CD14-positive monocyte (primary cell): ENCODE results near the gene GPR25. TPM values are rescaled to one million over a fixed set of nuclear protein-coding genes. Genes with fewer than 3 reads are reported as not detected.

Experiments used
- DNase-seq, 3 donors: peaks; one replicate each; pipeline ENCODE4 v3.0.0-alpha.2; 2011 to 2022
- H2AFZ ChIP-seq: 2 replicates; pipeline ENCODE4 v1.6.0; 2012; ENCODE audit warnings: mild to moderate bottlenecking, low read depth, low read length, inconsistent platforms; ENCODE audit not compliant: insufficient read depth, poor library complexity, severe bottlenecking
- H3K27ac ChIP-seq, 2 donors: 1 replicate in 1 of 2; 2 replicates in 1 of 2; pipeline ENCODE4 v1.5.1; 2012 to 2013; ENCODE audit warnings: low read length in 2 of 2, control low read depth in 1 of 2, inconsistent platforms in 1 of 2, low read depth in 1 of 2, mild to moderate bottlenecking in 1 of 2
- H3K27me3 ChIP-seq, 2 donors: one replicate each; pipeline versions ENCODE4 v1.6.0 to v1.6.1; 2011 to 2013; ENCODE audit warnings: low read length in 2 of 2; ENCODE audit not compliant: control insufficient read depth in 2 of 2, insufficient read depth in 2 of 2
- H3K36me3 ChIP-seq, 2 donors: replicated peaks in 1 of 2; 1 replicate in 1 of 2; 2 replicates in 1 of 2; pipeline versions ENCODE4 v1.5.1 to v1.6.1; 2012 to 2013; ENCODE audit warnings: low read length in 2 of 2, control low read depth in 1 of 2, inconsistent platforms in 1 of 2, mild to moderate bottlenecking in 1 of 2; ENCODE audit not compliant: insufficient read depth in 2 of 2, control insufficient read depth in 1 of 2
- H3K4me1 ChIP-seq, 2 donors: 1 replicate in 1 of 2; 2 replicates in 1 of 2; pipeline versions ENCODE4 v1.5.1 to v1.6.1; 2012 to 2013; ENCODE audit warnings: low read length in 2 of 2, control low read depth in 1 of 2, inconsistent platforms in 1 of 2, mild to moderate bottlenecking in 1 of 2, moderate library complexity in 1 of 2; ENCODE audit not compliant: insufficient read depth in 2 of 2, control insufficient read depth in 1 of 2
- H3K4me2 ChIP-seq: replicated peaks from 2 replicates; pipeline ENCODE3; 2012; ENCODE audit warnings: low read length, moderate library complexity, mild to moderate bottlenecking; ENCODE audit not compliant: poor library complexity, severe bottlenecking; ENCODE audit errors: extremely low read depth
- H3K4me3 ChIP-seq, 3 experiments: fragments of 200-600 bp in 1 of 3; sonication (generic) in 1 of 3; replicated peaks in 1 of 3; 1 replicate in 2 of 3; 2 replicates in 1 of 3; pipeline ENCODE4 v1.5.1; 2011 to 2013; ENCODE audit warnings: low read length in 3 of 3, mild to moderate bottlenecking in 3 of 3, control low read depth in 2 of 3, low read depth in 2 of 3, inconsistent platforms in 1 of 3, moderate library complexity in 1 of 3
- H3K79me2 ChIP-seq: 2 replicates; pipeline ENCODE4 v1.6.0; 2012; ENCODE audit warnings: mild to moderate bottlenecking, control low read depth, inconsistent platforms, low read length, moderate library complexity; ENCODE audit not compliant: insufficient read depth
- H3K9ac ChIP-seq: 2 replicates; pipeline ENCODE4 v1.6.0; 2017; ENCODE audit warnings: low read length, mild to moderate bottlenecking; ENCODE audit not compliant: insufficient read depth, poor library complexity, severe bottlenecking
- H3K9me3 ChIP-seq, 2 donors: replicated peaks in 1 of 2; 1 replicate in 1 of 2; 2 replicates in 1 of 2; pipeline versions ENCODE4 v1.5.1 to v1.6.1; 2012 to 2013; ENCODE audit warnings: low read length in 2 of 2, control low read depth in 1 of 2; ENCODE audit not compliant: control insufficient read depth in 1 of 2, insufficient read depth in 1 of 2
- H4K20me1 ChIP-seq: 2 replicates; pipeline ENCODE4 v1.6.0; 2012; ENCODE audit warnings: mild to moderate bottlenecking, low read length, control low read depth, moderate library complexity; ENCODE audit not compliant: insufficient read depth
- H3K27ac Mint-ChIP-seq, 7 donors: one replicate each; pipeline ENCODE4 v1.8.0; 2020; ENCODE audit warnings: mild to moderate bottlenecking in 7 of 7, mixed read lengths in 7 of 7, moderate library complexity in 6 of 7, inconsistent platforms in 2 of 7
- H3K27me3 Mint-ChIP-seq, 3 donors: one replicate each; pipeline ENCODE4 v1.8.0; 2021 to 2022; ENCODE audit warnings: low read depth in 3 of 3, mild to moderate bottlenecking in 3 of 3, mixed read lengths in 3 of 3, moderate library complexity in 3 of 3, inconsistent platforms in 1 of 3
- H3K36me3 Mint-ChIP-seq, 2 donors: one replicate each; pipeline ENCODE4 v1.8.0; 2020; ENCODE audit warnings: mixed read lengths in 2 of 2, inconsistent platforms in 1 of 2, mild to moderate bottlenecking in 1 of 2
- H3K4me1 Mint-ChIP-seq: one replicate; pipeline ENCODE4 v1.8.0; 2020; ENCODE audit warnings: mild to moderate bottlenecking, mixed read lengths
- H3K4me3 Mint-ChIP-seq, 2 donors: one replicate each; pipeline ENCODE4 v1.8.0; 2020; ENCODE audit warnings: mild to moderate bottlenecking in 2 of 2, mixed read lengths in 2 of 2, moderate library complexity in 1 of 2
- H3K9me3 Mint-ChIP-seq, 7 donors: one replicate each; pipeline ENCODE4 v1.8.0; 2020 to 2022; ENCODE audit warnings: mixed read lengths in 7 of 7, mild to moderate bottlenecking in 6 of 7, moderate library complexity in 6 of 7, inconsistent platforms in 2 of 7
- WGBS: methylation state at CpG from one replicate; pipeline ENCODE4 v1.1.5; 2013; ENCODE audit warnings: missing lambda C conversion rate; ENCODE audit not compliant: insufficient coverage; 5-methylcytosine and 5-hydroxymethylcytosine counted together
- intact Hi-C, 2 donors: fragments of 100-400 bp; cut with micrococcal nuclease; formaldehyde crosslinking; loops; one replicate each; pipeline versions ENCODE4 v1.15.0 to v1.15.1; 2023
- polyA plus RNA-seq, 3 donors: library from polyadenylated mRNA; depleted of rRNA in 1 of 3; unstranded in 2 of 3; stranded (reverse) in 1 of 3; fragments of 300-500 nt in 2 of 3; fragments of >200 nt in 1 of 3; fragmentation: Illumina TruSeq in 2 of 3; gene quantifications; 1 replicate in 2 of 3; 2 replicates in 1 of 3; pipeline ENCODE4 v1.2.3, GENCODE V29; 2012 to 2021
- TF ChIP-seq, protein P1 (sequence below): fragments of 200-600 bp; IDR thresholded peaks from one replicate; pipeline ENCODE4 v1.8.0; 2022; ENCODE audit warnings: antibody characterized with exemption, mild to moderate bottlenecking

GPR25 gene
- polyA plus RNA-seq, 3 donors = 0.13 TPM; not detected in 2

DNA sequence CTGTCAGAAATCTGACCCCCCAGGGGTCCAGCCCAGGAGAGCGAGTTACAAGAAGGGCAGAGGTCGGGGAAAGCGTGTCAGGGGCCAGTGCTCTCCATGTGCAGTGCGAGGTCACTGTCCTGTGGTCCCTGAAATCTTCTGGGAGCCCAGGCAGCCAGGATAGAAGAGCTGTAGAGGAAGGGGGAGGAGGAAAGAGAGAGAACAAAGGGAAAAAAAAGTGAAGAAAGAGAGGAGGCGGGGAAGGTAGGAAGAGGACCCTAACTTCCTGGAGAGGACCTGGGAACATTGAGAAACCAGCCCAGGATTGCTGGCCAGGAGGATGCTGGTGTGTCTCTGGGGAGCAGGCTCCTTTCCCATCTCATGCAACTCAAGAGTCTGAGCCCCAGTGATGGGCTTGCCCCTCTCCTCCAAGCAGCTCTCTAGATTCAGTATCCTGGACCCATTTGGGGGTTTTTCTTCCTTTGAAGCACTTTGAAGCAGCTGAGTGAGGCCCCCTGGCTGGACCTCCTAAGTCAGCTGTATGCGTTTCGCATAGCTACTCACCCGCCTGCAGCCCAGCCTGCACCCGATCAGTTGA is 15.1 kb downstream of the GPR25 start:
- peaks cover 15 to 31% (median 19%) of the 10 kb centered on the region in 3 donors for H3K27me3 Mint-ChIP-seq
- intact Hi-C loops = no loop called here

DNA sequence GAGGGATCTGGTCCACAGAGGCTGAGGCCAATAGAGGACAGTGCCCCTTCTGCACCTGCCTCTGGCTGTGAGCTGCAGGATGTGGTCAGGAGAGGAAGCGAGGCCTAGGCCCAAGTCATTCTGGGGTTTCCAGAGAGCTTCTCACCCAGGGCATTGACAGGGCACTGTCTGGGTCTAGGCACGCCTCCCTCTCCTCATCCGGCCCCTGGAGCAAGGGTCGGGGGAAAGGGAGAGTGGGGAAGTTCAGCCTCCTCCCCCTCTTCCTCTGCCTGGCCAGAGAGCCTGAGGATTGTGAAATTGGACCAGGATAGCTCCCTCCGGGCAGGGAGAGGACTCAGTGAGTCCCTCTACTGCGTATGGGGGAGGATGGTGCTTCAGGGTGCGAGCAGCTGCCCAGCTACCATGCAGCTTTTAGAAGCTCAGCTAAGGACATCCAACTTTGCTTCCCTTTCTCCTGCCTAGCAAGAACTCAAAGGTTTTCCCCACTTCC is 15.6 kb downstream of the GPR25 start:
- Mint-ChIP-seq H3K9me3 (peaks cover 0 to 10% (median 0%) of the 10 kb centered on the region in 7 donors), H3K4me1 (peaks cover 46% of the 10 kb centered on the region), H3K4me3 (peak overlapping the region; percentile 2 to 16), H3K27ac (peak overlapping the region in 1 of 7 donors; percentile 22), H3K27me3 (peaks cover 15 to 35% (median 21%) of the 10 kb centered on the region in 3 donors), H3K36me3 (no peaks in the 10 kb centered on the region)
- H4K20me1 ChIP-seq = no peaks in the 10 kb centered on the region
- H3K79me2 ChIP-seq = no peaks in the 10 kb centered on the region
- peak overlapping the region in 1 of 3 experiments; percentile 10 for H3K4me3 ChIP-seq
- H3K9ac ChIP-seq = no peak overlapping the region
- no peak overlapping the region for H3K27ac ChIP-seq
- H2AFZ ChIP-seq = peak overlapping the region; percentile 30
- H3K36me3 ChIP-seq = no peaks in the 10 kb centered on the region
- H3K9me3 ChIP-seq = no peaks in the 10 kb centered on the region
- peak overlapping the region; percentile 23 for H3K4me2 ChIP-seq
- WGBS = no CpG with 5 or more reads among the region's 7 CpGs
- intact Hi-C loops = no loop called here
- TF ChIP-seq, protein P1, sequence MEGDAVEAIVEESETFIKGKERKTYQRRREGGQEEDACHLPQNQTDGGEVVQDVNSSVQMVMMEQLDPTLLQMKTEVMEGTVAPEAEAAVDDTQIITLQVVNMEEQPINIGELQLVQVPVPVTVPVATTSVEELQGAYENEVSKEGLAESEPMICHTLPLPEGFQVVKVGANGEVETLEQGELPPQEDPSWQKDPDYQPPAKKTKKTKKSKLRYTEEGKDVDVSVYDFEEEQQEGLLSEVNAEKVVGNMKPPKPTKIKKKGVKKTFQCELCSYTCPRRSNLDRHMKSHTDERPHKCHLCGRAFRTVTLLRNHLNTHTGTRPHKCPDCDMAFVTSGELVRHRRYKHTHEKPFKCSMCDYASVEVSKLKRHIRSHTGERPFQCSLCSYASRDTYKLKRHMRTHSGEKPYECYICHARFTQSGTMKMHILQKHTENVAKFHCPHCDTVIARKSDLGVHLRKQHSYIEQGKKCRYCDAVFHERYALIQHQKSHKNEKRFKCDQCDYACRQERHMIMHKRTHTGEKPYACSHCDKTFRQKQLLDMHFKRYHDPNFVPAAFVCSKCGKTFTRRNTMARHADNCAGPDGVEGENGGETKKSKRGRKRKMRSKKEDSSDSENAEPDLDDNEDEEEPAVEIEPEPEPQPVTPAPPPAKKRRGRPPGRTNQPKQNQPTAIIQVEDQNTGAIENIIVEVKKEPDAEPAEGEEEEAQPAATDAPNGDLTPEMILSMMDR = no peak
- H3K4me1 ChIP-seq = peaks cover 36 to 40% of the 10 kb centered on the region in 2 donors
- peaks cover 2 to 17% of the 10 kb centered on the region in 2 donors for H3K27me3 ChIP-seq
- peak; percentile 38 to 88 (median 48) for DNase-seq

More for the DNA sequence above, 15.1 kb downstream of the GPR25 start:
- H3K27me3 ChIP-seq = peaks cover 2 to 16% of the 10 kb centered on the region in 2 donors
- no peaks in the 10 kb centered on the region for H3K9me3 ChIP-seq
- H3K9ac ChIP-seq = no peak overlapping the region
- H3K4me2 ChIP-seq = peak overlapping the region; percentile 23
- H3K4me3 ChIP-seq = peak overlapping the region in 1 of 3 experiments; percentile 10
- peaks cover 0 to 10% (median 0%) of the 10 kb centered on the region in 7 donors for H3K9me3 Mint-ChIP-seq
- H3K27ac ChIP-seq = no peak overlapping the region
- H3K36me3 Mint-ChIP-seq = no peaks in the 10 kb centered on the region
- no peaks in the 10 kb centered on the region for H3K79me2 ChIP-seq
- WGBS = 47% methylated on average over 8 of the region's 9 CpGs
- H2AFZ ChIP-seq = no peak overlapping the region
- peaks cover 46% of the 10 kb centered on the region for H3K4me1 Mint-ChIP-seq
- no peaks in the 10 kb centered on the region for H4K20me1 ChIP-seq
- H3K36me3 ChIP-seq = no peaks in the 10 kb centered on the region
- no peak for DNase-seq
- H3K27ac Mint-ChIP-seq = peak overlapping the region in 2 of 7 donors; percentile 22 to 80
- peaks cover 36 to 40% of the 10 kb centered on the region in 2 donors for H3K4me1 ChIP-seq
- H3K4me3 Mint-ChIP-seq = no peak overlapping the region
- TF ChIP-seq, protein P1 = no peak
